ENCODE data around the gene RAB9A. TPM values are rescaled to one million over a fixed set of nuclear protein-coding genes. Genes with fewer than 3 reads are reported as not detected.

RAB9A gene
- total RNA-seq, 1 experiment from 2014 or later, result 29.5 TPM

GRCh38 chrX:13711141-13711540, 22.2 kb downstream of the RAB9A start:
- no peaks in the 10 kb centered on the region for H3K9me2 ChIP-seq (replicated peaks; ENCODE audit: low read length)
- DNase-seq (no peak), ATAC-seq (no peak)
- H3K9me3 ChIP-seq (ENCODE audit: low read length), result no peaks in the 10 kb centered on the region
- no peak overlapping the region for H3K4me3 ChIP-seq (ENCODE audit: low read length)
- no peak overlapping the region for H2AFZ ChIP-seq (ENCODE audit: low read length)
- peaks cover 31% of the 10 kb centered on the region for H3K36me3 ChIP-seq (ENCODE audit: low read depth, low read length)
- BruUV-seq (replicated peaks), result no TSS peak
- no peaks in the 10 kb centered on the region for H3F3A ChIP-seq (ENCODE audit: low read length, unreplicated experiment)
- no peaks in the 10 kb centered on the region for H3K4me1 ChIP-seq (ENCODE audit: insufficient read depth, low read length)
- H3K27me3 ChIP-seq (ENCODE audit: low read length), result no peaks in the 10 kb centered on the region
- no peak for TF ChIP-seq EZH2 (IDR thresholded peaks at IDR 0.05; ENCODE audit: low read length, unreplicated experiment)
- no peak for TF ChIP-seq CTCF (conservative IDR thresholded peaks at IDR 0.05; ENCODE audit: low read depth, low read length)
- TF ChIP-seq EZH2phosphoT487 (IDR thresholded peaks at IDR 0.05; ENCODE audit: borderline replicate concordance, low read length), result no peak
- intact Hi-C loops (cut with micrococcal nuclease), result no loop called here
- POLR2A ChIA-PET (ENCODE audit: unreplicated experiment), result no interaction called here
- no peak overlapping the region for H3K27ac ChIP-seq (ENCODE audit: low read length)
- H3K79me2 ChIP-seq (ENCODE audit: low read length), result no peaks in the 10 kb centered on the region
- CTCF ChIA-PET, result no interaction called here
- no peak overlapping the region for H3K4me2 ChIP-seq (ENCODE audit: low read length)
- no peak overlapping the region for H3K9ac ChIP-seq (ENCODE audit: low read length)
- no peaks in the 10 kb centered on the region for H4K20me1 ChIP-seq (ENCODE audit: low read length)

- Histone ChIP-seq H3K9me2 (replicated peaks; ENCODE audit: low read length) (no peaks in the 10 kb centered on the region), H3K9ac (ENCODE audit: low read length) (no peak overlapping the region), H3K36me3 (ENCODE audit: low read depth, low read length) (peaks cover 48% of the 10 kb centered on the region), H3K4me1 (ENCODE audit: insufficient read depth, low read length) (peaks cover 9% of the 10 kb centered on the region), H3K4me2 (ENCODE audit: low read length) (no peak overlapping the region), H3K4me3 (ENCODE audit: low read length) (no peak overlapping the region), H2AFZ (ENCODE audit: low read length) (no peak overlapping the region), H4K20me1 (ENCODE audit: low read length) (no peaks in the 10 kb centered on the region; the same call in 1 of the 2 replicates), H3K27ac (ENCODE audit: low read length) (no peak overlapping the region), H3K9me3 (ENCODE audit: low read length) (no peaks in the 10 kb centered on the region), H3F3A (ENCODE audit: low read length, unreplicated experiment) (no peaks in the 10 kb centered on the region), H3K27me3 (ENCODE audit: low read length) (no peaks in the 10 kb centered on the region), H3K79me2 (ENCODE audit: low read length) (peaks cover 22% of the 10 kb centered on the region)
- ChIA-PET POLR2A (ENCODE audit: unreplicated experiment) (no interaction called here), CTCF (no interaction called here)
- ATAC-seq (no peak), DNase-seq (no peak)
- intact Hi-C loops (cut with micrococcal nuclease), result no loop called here
- BruUV-seq (replicated peaks), result no TSS peak
- TF ChIP-seq EZH2 (IDR thresholded peaks at IDR 0.05; ENCODE audit: low read length, unreplicated experiment), result no peak
Observed at GRCh38 chrX:13716455-13716854, 27.5 kb downstream of the RAB9A start.

GRCh38 chrX:13716905-13717304, 28.0 kb downstream of the RAB9A start:
- Histone ChIP-seq H3K36me3 (ENCODE audit: low read depth, low read length) (peaks cover 43% of the 10 kb centered on the region), H3K4me2 (ENCODE audit: low read length) (no peak overlapping the region), H3K4me1 (ENCODE audit: insufficient read depth, low read length) (peaks cover 13% of the 10 kb centered on the region), H3K27ac (ENCODE audit: low read length) (no peak overlapping the region), H3F3A (ENCODE audit: low read length, unreplicated experiment) (no peaks in the 10 kb centered on the region), H3K9ac (ENCODE audit: low read length) (no peak overlapping the region), H4K20me1 (ENCODE audit: low read length) (peaks cover 3% of the 10 kb centered on the region; the same call in 1 of the 2 replicates), H3K9me2 (replicated peaks; ENCODE audit: low read length) (no peaks in the 10 kb centered on the region), H3K9me3 (ENCODE audit: low read length) (no peaks in the 10 kb centered on the region), H3K27me3 (ENCODE audit: low read length) (no peaks in the 10 kb centered on the region), H3K4me3 (ENCODE audit: low read length) (no peak overlapping the region), H3K79me2 (ENCODE audit: low read length) (peaks cover 26% of the 10 kb centered on the region), H2AFZ (ENCODE audit: low read length) (no peak overlapping the region)
- ChIA-PET POLR2A (ENCODE audit: unreplicated experiment) (no interaction called here), CTCF (no interaction called here)
- DNase-seq (no peak), ATAC-seq (no peak)
- intact Hi-C loops (cut with micrococcal nuclease), result no loop called here
- no TSS peak for BruUV-seq (replicated peaks)
- TF ChIP-seq CTCF (conservative IDR thresholded peaks at IDR 0.05; ENCODE audit: low read depth, low read length) (no peak), EZH2 (IDR thresholded peaks at IDR 0.05; ENCODE audit: low read length, unreplicated experiment) (no peak), EZH2phosphoT487 (IDR thresholded peaks at IDR 0.05; ENCODE audit: borderline replicate concordance, low read length) (no peak)

Measured in PC-3 (cell line).